Stomach (tissue), 9 donors: ENCODE measurements around the gene C19orf12. TPM values are rescaled to one million over a fixed set of nuclear protein-coding genes. Genes with fewer than 3 reads are reported as not detected.
A peak's percentile ranks its signal among the peaks of the same experiment; 100 is the strongest.

Experiments used
- DNase-seq, 2 donors: peaks; one replicate each; pipeline versions ENCODE4 v3.0.0 to v3.0.0-alpha.2; 2013 to 2019
- H3K27ac ChIP-seq, 5 donors: fragments of 200-600 bp in 4 of 5; sonication (generic) in 4 of 5; one replicate each; pipeline ENCODE4 v1.5.1; 2013 to 2019; ENCODE audit warnings: mild to moderate bottlenecking in 1 of 5, moderate library complexity in 1 of 5
- H3K27me3 ChIP-seq, 3 donors: fragments of 200-600 bp; sonication (generic); one replicate each; pipeline ENCODE4 v1.5.1; 2017 to 2019; ENCODE audit warnings: mixed run types in 1 of 3
- H3K36me3 ChIP-seq, 4 donors: fragments of 200-600 bp; sonication (generic); 1 replicate in 3 of 4; 2 replicates in 1 of 4; pipeline ENCODE4 v1.5.1; 2016 to 2019
- H3K4me1 ChIP-seq, 4 donors: fragments of 200-600 bp; sonication (generic); one replicate each; pipeline ENCODE4 v1.5.1; 2016 to 2019
- H3K4me3 ChIP-seq, 4 donors: fragments of 200-600 bp; sonication (generic) in 3 of 4; one replicate each; pipeline ENCODE4 v1.5.1; 2016 to 2019; ENCODE audit warnings: mild to moderate bottlenecking in 1 of 4
- H3K9me3 ChIP-seq, 4 donors: fragments of 200-600 bp; sonication (generic); one replicate each; pipeline ENCODE4 v1.5.1; 2016 to 2019
- EP300 ChIP-seq: sonication (generic); formaldehyde crosslinking; IDR thresholded peaks from one replicate; pipeline ENCODE4 v1.6.1; 2017; ENCODE audit warnings: antibody characterized with exemption
- POLR2A ChIP-seq, 4 donors: fragments of 450-650 bp; IDR thresholded peaks; one replicate each; pipeline ENCODE4 v1.6.1; 2016; ENCODE audit warnings: antibody characterized with exemption in 4 of 4, control low read depth in 2 of 4, mild to moderate bottlenecking in 1 of 4, moderate library complexity in 1 of 4
- POLR2AphosphoS5 ChIP-seq, 3 donors: sonication (generic); formaldehyde crosslinking; IDR thresholded peaks; one replicate each; pipeline ENCODE4 v1.6.1; 2016; ENCODE audit warnings: antibody characterized with exemption in 3 of 3
- WGBS, 5 donors: extraction: QIAGEN DNeasy Blood & Tissue Kit in 3 of 5; methylation state at CpG; one replicate each; pipeline versions ENCODE4 v1.1.5 to v1.1.7; 2013 to 2018; 5-methylcytosine and 5-hydroxymethylcytosine counted together
- intact Hi-C: fragments of 100-400 bp; cut with DNase I; formaldehyde crosslinking; loops from one replicate; pipeline ENCODE4 v1.15.1; 2023; ENCODE audit warnings: low total_unique reads
- polyA plus RNA-seq, 3 donors: library from polyadenylated mRNA; stranded (reverse); fragments of 200-250 nt; gene quantifications; one replicate each; pipeline ENCODE4 v1.2.3, GENCODE V29; 2013
- total RNA-seq, 5 donors: library from RNA; depleted of rRNA; stranded (reverse); fragments of >200 nt; gene quantifications; one replicate each; pipeline versions ENCODE4 v1.1.0 to v1.2.3, GENCODE V29; 2014 to 2016
- TF ChIP-seq, protein P1 (sequence below), 7 experiments: fragments of 450-650 bp in 4 of 7; fragments of 200-600 bp in 3 of 7; sonication (generic) in 3 of 7; IDR thresholded peaks; one replicate each; pipeline ENCODE4 v1.5.1; 2016 to 2019; ENCODE audit warnings: antibody characterized with exemption in 7 of 7, control low read depth in 2 of 7, mild to moderate bottlenecking in 1 of 7
- donor health status: healthy with polysubstance abuse.
- donor health status: Bipolar disorder and iron deficiency.
- donor health status: healthy.

Gene C19orf12
- total and polyA plus RNA-seq, 8 donors, result 4.6 to 67.2 (median 14.8) TPM

DNA sequence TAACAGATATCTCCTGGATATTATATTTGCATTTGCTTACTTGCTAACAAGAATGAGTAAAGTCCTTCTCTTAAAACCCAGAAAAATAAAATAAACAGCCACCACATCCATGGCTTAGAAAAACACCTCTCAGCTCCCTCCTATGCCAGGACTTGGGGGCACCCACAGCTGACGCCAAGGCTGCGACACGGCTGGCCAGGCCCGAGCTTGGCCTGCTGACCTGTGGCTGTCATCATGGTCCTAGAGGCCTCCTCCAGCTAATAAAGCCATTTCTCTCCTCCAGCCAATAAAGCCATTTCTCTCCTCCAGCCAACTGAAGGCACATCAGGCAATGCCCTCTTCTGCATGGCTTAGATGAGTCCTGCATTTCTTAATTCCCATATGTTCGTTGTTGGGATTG lies 20.9 kb downstream of the C19orf12 start:
- no peak for DNase-seq
- H3K27me3 ChIP-seq, result no peaks in the 10 kb centered on the region
- H3K4me1 ChIP-seq, result peaks cover 0 to 11% (median 8%) of the 10 kb centered on the region in 4 donors
- 83 to 96% (median 87%) methylated on average over 5 of the region's 5 CpGs for WGBS, 5 donors
- no peak overlapping the region for H3K27ac ChIP-seq
- H3K4me3 ChIP-seq, result no peak overlapping the region
- peaks cover 0 to 11% (median 7%) of the 10 kb centered on the region in 4 donors for H3K9me3 ChIP-seq
- no peaks in the 10 kb centered on the region for H3K36me3 ChIP-seq
- intact Hi-C loops, result no loop called here
- TF ChIP-seq POLR2A (IDR thresholded peaks at IDR 0.05), result no peak
- TF ChIP-seq, protein P1, sequence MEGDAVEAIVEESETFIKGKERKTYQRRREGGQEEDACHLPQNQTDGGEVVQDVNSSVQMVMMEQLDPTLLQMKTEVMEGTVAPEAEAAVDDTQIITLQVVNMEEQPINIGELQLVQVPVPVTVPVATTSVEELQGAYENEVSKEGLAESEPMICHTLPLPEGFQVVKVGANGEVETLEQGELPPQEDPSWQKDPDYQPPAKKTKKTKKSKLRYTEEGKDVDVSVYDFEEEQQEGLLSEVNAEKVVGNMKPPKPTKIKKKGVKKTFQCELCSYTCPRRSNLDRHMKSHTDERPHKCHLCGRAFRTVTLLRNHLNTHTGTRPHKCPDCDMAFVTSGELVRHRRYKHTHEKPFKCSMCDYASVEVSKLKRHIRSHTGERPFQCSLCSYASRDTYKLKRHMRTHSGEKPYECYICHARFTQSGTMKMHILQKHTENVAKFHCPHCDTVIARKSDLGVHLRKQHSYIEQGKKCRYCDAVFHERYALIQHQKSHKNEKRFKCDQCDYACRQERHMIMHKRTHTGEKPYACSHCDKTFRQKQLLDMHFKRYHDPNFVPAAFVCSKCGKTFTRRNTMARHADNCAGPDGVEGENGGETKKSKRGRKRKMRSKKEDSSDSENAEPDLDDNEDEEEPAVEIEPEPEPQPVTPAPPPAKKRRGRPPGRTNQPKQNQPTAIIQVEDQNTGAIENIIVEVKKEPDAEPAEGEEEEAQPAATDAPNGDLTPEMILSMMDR (IDR thresholded peaks at IDR 0.05), result no peak
- TF ChIP-seq POLR2AphosphoS5 (IDR thresholded peaks at IDR 0.05), result no peak
- no peak for TF ChIP-seq EP300

DNA sequence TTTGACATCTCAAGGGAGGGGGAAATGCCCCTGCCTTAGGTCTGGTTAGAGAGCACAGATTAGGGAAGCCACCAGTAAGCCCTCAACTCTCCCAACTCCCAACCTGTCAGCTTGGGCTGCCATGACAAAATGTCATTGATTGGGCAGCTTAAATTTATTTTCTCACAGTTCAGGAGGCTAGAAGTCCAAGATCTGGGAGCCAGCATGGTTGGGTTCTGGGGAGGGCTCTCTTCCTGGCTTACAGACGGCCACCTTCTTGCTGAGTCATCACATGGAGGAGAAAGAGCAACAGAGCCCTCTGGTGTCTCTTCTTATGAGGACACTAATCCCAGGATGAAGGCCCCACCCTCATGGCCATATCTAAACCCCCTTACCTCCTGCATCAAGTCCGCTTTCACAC lies 24.2 kb downstream of the C19orf12 start:
- Histone ChIP-seq H3K9me3 (peaks cover 0 to 11% (median 7%) of the 10 kb centered on the region in 4 donors), H3K4me3 (no peak overlapping the region), H3K27ac (no peak overlapping the region), H3K27me3 (no peaks in the 10 kb centered on the region), H3K4me1 (peaks cover 0 to 17% (median 11%) of the 10 kb centered on the region in 4 donors), H3K36me3 (no peaks in the 10 kb centered on the region)
- intact Hi-C loops, result no loop called here
- TF ChIP-seq POLR2A (IDR thresholded peaks at IDR 0.05), result no peak
- TF ChIP-seq, protein P1 (IDR thresholded peaks at IDR 0.05), result peak in 2 of 7 experiments; percentile 17 to 37
- WGBS, 5 donors, result 45 to 59% (median 48%) methylated on average over 2 of the region's 2 CpGs
- DNase-seq, result no peak

DNA sequence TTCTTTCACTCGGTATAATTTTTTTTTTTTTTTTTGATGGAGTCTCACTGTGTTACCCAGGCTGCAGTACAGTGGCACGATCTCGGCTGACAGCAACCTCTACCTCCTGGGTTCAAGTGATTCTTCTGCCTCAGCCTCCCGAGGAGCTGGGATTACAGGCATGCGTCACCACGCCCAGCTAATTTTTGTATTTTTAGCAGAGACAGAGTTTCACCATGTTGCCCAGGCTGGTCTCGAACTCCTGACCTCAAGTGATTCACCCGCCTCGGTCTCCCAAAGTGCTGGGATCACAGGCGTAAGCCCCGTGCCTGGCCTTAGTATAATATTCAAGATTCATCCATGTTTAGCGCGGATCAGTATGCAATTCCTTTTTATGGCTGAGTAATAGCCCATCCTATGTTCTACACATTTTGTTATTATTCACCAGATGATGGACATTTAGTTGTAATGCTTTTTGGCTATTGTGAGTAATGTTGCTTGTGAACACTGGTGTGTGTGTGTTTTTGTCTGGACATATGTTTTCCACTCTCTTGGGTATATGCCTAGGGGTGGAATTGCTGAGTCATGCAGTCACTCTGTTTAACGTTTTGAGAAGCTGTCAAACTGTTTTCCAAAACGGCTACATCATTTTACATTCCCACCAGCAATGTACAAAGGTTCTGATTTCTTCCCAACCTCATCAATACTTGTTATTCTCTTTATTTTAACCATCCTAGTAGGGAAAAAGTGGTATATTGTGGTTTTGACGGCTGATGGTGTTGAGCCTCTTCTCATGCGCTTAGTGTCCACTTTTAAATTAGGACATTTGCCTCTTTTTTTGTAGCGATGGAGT lies 26.9 kb downstream of the C19orf12 start:
- H3K36me3 ChIP-seq, result no peaks in the 10 kb centered on the region
- H3K27me3 ChIP-seq, result no peaks in the 10 kb centered on the region
- no peak overlapping the region for H3K27ac ChIP-seq
- peaks cover 0 to 11% (median 7%) of the 10 kb centered on the region in 4 donors for H3K9me3 ChIP-seq
- TF ChIP-seq POLR2A (IDR thresholded peaks at IDR 0.05) (no peak), EP300 (no peak), POLR2AphosphoS5 (IDR thresholded peaks at IDR 0.05) (no peak)
- TF ChIP-seq, protein P1 (IDR thresholded peaks at IDR 0.05), result no peak
- intact Hi-C loops, result no loop called here
- peaks cover 0 to 15% (median 7%) of the 10 kb centered on the region in 4 donors for H3K4me1 ChIP-seq
- no peak for DNase-seq
- no peak overlapping the region for H3K4me3 ChIP-seq
- 74 to 81% (median 75%) methylated on average over 18 of the region's 18 CpGs for WGBS, 5 donors

GRCh38 chr19:29687244-29687896 lies 27.7 kb downstream of the C19orf12 start:
- no peaks in the 10 kb centered on the region for H3K27me3 ChIP-seq
- intact Hi-C loops, result no loop called here
- peaks cover 0 to 18% (median 10%) of the 10 kb centered on the region in 4 donors for H3K4me1 ChIP-seq
- no peak for DNase-seq
- WGBS, 5 donors, result 78 to 84% (median 79%) methylated on average over 17 of the region's 17 CpGs
- peaks cover 0 to 11% (median 7%) of the 10 kb centered on the region in 4 donors for H3K9me3 ChIP-seq
- TF ChIP-seq EP300 (no peak), POLR2A (IDR thresholded peaks at IDR 0.05) (no peak), POLR2AphosphoS5 (IDR thresholded peaks at IDR 0.05) (no peak)
- TF ChIP-seq, protein P1 (IDR thresholded peaks at IDR 0.05), result no peak
- no peaks in the 10 kb centered on the region for H3K36me3 ChIP-seq
- H3K27ac ChIP-seq, result peak overlapping the region in 4 of 5 donors; percentile 39 to 68 (median 51)
- no peak overlapping the region for H3K4me3 ChIP-seq
